Measurements from ENCODE around the gene RNF19B. TPM values are rescaled to one million over a fixed set of nuclear protein-coding genes. Genes with fewer than 3 reads are reported as not detected.
A peak's percentile ranks its signal among the peaks of the same experiment; 100 is the strongest.

RNF19B gene
- total RNA-seq, 1 donor from 2014 or later = 18.8 TPM

GRCh38 chr1:32900371-32900955 lies 64.1 kb downstream of the RNF19B start:
- no peak for DNase-seq (ENCODE audit: low spot score)
- Mint-ChIP-seq H3K4me1 (ENCODE audit: unreplicated experiment) (peaks cover 2% of the 10 kb centered on the region), H3K27ac (ENCODE audit: unreplicated experiment) (no peak overlapping the region), H3K27me3 (ENCODE audit: unreplicated experiment) (peaks cover 15% of the 10 kb centered on the region), H3K36me3 (ENCODE audit: low read depth, unreplicated experiment) (no peaks in the 10 kb centered on the region), H3K4me3 (ENCODE audit: unreplicated experiment) (peak overlapping the region; percentile 47), H3K9me3 (ENCODE audit: unreplicated experiment) (no peaks in the 10 kb centered on the region)
- TF ChIP-seq CTCF (IDR thresholded peaks at IDR 0.05; ENCODE audit: unreplicated experiment) = no peak

- TF ChIP-seq CTCF (IDR thresholded peaks at IDR 0.05; ENCODE audit: unreplicated experiment) = no peak
- DNase-seq (ENCODE audit: low spot score) = no peak
- H3K9me3 Mint-ChIP-seq (ENCODE audit: unreplicated experiment) = no peaks in the 10 kb centered on the region
- peaks cover 2% of the 10 kb centered on the region for H3K4me1 Mint-ChIP-seq (ENCODE audit: unreplicated experiment)
- no peak overlapping the region for H3K27ac Mint-ChIP-seq (ENCODE audit: unreplicated experiment)
- peaks cover 15% of the 10 kb centered on the region for H3K27me3 Mint-ChIP-seq (ENCODE audit: unreplicated experiment)
- H3K36me3 Mint-ChIP-seq (ENCODE audit: low read depth, unreplicated experiment) = no peaks in the 10 kb centered on the region
- H3K4me3 Mint-ChIP-seq (ENCODE audit: unreplicated experiment) = no peak overlapping the region
These were observed 64.9 kb downstream of the RNF19B start for GRCh38 chr1:32899586-32900296.

- no peak for DNase-seq (ENCODE audit: low spot score)
- peaks cover 2% of the 10 kb centered on the region for H3K4me1 Mint-ChIP-seq (ENCODE audit: unreplicated experiment)
- no peak overlapping the region for H3K4me3 Mint-ChIP-seq (ENCODE audit: unreplicated experiment)
- peaks cover 15% of the 10 kb centered on the region for H3K27me3 Mint-ChIP-seq (ENCODE audit: unreplicated experiment)
- no peaks in the 10 kb centered on the region for H3K36me3 Mint-ChIP-seq (ENCODE audit: low read depth, unreplicated experiment)
- no peaks in the 10 kb centered on the region for H3K9me3 Mint-ChIP-seq (ENCODE audit: unreplicated experiment)
- H3K27ac Mint-ChIP-seq (ENCODE audit: unreplicated experiment) = no peak overlapping the region
- TF ChIP-seq CTCF (IDR thresholded peaks at IDR 0.05; ENCODE audit: unreplicated experiment) = no peak
These were observed 65.7 kb downstream of the RNF19B start for GRCh38 chr1:32898958-32899357.

GRCh38 chr1:32898056-32898455 lies 66.6 kb downstream of the RNF19B start:
- H3K27ac Mint-ChIP-seq (ENCODE audit: unreplicated experiment) = no peak overlapping the region
- no peak overlapping the region for H3K4me3 Mint-ChIP-seq (ENCODE audit: unreplicated experiment)
- no peaks in the 10 kb centered on the region for H3K36me3 Mint-ChIP-seq (ENCODE audit: low read depth, unreplicated experiment)
- no peak for DNase-seq (ENCODE audit: low spot score)
- H3K9me3 Mint-ChIP-seq (ENCODE audit: unreplicated experiment) = no peaks in the 10 kb centered on the region
- H3K27me3 Mint-ChIP-seq (ENCODE audit: unreplicated experiment) = peaks cover 15% of the 10 kb centered on the region
- peaks cover 2% of the 10 kb centered on the region for H3K4me1 Mint-ChIP-seq (ENCODE audit: unreplicated experiment)
- no peak for TF ChIP-seq CTCF (IDR thresholded peaks at IDR 0.05; ENCODE audit: unreplicated experiment)

Measured in endothelial cell (in vitro differentiated cells).